Large intestine (tissue), 3 donors: ENCODE measurements around the gene CD7. TPM values are rescaled to one million over a fixed set of nuclear protein-coding genes. Genes with fewer than 3 reads are reported as not detected.

ENCODE experiments used
- DNase-seq, 2 donors: peaks; one replicate each; pipeline versions ENCODE4 v3.0.0 to v3.0.0-alpha.2; 2013
- H3K27ac ChIP-seq: one replicate; pipeline ENCODE4 v1.5.1; 2013; ENCODE audit warnings: low read length
- H3K27me3 ChIP-seq: 2 replicates; pipeline ENCODE4 v1.6.1; 2013; ENCODE audit warnings: low read length; ENCODE audit not compliant: control insufficient read depth, insufficient read depth
- H3K36me3 ChIP-seq: 2 replicates; pipeline ENCODE4 v1.6.1; 2013; ENCODE audit warnings: low read length; ENCODE audit not compliant: control insufficient read depth, insufficient read depth
- H3K4me1 ChIP-seq: one replicate; pipeline ENCODE4 v1.6.1; 2013; ENCODE audit warnings: low read length; ENCODE audit not compliant: control insufficient read depth, insufficient read depth
- H3K4me3 ChIP-seq: one replicate; pipeline ENCODE4 v1.5.1; 2013; ENCODE audit warnings: low read length
- H3K9me3 ChIP-seq: one replicate; pipeline ENCODE4 v1.6.1; 2013; ENCODE audit warnings: mild to moderate bottlenecking, low read depth, low read length, moderate library complexity; ENCODE audit not compliant: control insufficient read depth
- WGBS: methylation state at CpG from one replicate; pipeline ENCODE4 v1.1.5; 2013; ENCODE audit warnings: low lambda C conversion rate; ENCODE audit not compliant: insufficient coverage; 5-methylcytosine and 5-hydroxymethylcytosine counted together
- polyA plus RNA-seq: library from polyadenylated mRNA; unstranded; fragments of 120-200 nt; gene quantifications from one replicate; pipeline ENCODE4 v1.2.1, GENCODE V29; 2013

The CD7 gene
- polyA plus RNA-seq, 1 donor, result 8.6 TPM

DNA sequence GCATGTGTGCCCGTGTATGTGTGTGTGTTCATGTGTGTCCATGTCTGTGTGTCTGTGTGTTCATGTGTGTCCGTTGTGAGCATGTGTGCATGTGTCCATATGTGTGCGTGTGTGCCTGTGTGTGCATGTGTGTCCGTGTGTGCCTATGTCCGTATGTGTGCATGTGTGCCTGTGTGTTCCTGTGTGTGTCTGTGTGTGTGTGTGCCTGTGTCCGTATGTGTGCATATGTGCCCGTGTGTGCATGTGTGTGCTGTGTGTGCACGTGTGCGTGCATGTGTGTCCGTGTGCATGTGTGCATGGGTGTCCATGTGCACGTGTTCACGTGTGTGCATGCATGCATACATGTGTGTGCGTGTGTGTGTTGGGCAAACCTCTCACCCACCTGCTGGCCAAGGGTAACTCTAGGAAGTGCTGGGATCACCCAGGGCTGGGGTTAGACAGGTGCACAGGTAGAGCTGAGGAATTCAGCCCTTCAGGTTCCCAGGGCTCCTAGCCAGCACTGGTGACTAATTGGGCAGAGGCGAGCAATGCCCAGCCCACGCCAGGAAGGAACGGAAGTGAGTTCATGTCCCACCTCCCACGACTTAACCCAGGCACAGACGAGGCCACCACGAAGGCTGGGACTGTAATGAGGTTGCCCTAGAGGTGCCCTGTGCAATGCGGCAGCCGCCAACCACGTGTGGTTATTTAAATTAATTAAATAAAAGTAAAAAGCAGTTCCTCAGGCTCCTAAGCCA, 35.7 kb downstream of the CD7 start:
- H3K27ac ChIP-seq, result no peak overlapping the region
- no peaks in the 10 kb centered on the region for H3K36me3 ChIP-seq
- no peak for DNase-seq
- no peaks in the 10 kb centered on the region for H3K9me3 ChIP-seq
- H3K4me1 ChIP-seq, result peaks cover 14% of the 10 kb centered on the region
- WGBS, result no CpG with 5 or more reads among the region's 22 CpGs
- no peaks in the 10 kb centered on the region for H3K27me3 ChIP-seq
- H3K4me3 ChIP-seq, result no peak overlapping the region

DNA sequence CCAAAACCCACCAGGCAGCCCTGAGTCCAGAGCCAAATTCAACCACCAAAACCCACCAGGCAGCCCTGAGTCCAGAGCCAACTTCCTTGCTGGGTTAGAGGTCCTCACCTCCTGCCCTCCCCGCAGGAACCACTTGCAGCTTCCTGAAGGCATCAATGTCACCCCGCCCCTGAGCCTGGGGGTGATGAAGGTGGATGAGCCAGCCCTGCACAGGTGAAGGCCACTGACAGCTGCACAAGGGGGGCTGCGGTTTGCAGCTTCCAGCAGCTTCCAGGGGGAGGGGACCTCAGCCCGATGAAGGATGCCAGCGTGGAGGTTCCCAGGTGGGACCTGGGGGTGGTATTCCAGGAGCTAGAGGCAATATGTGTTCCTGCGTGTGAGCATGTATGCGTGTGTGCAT, 36.3 kb downstream of the CD7 start:
- DNase-seq, result no peak
- Histone ChIP-seq H3K27ac (no peak overlapping the region), H3K9me3 (no peaks in the 10 kb centered on the region), H3K4me3 (no peak overlapping the region), H3K36me3 (no peaks in the 10 kb centered on the region), H3K27me3 (no peaks in the 10 kb centered on the region), H3K4me1 (peaks cover 14% of the 10 kb centered on the region)
- no CpG with 5 or more reads among the region's 7 CpGs for WGBS

DNA sequence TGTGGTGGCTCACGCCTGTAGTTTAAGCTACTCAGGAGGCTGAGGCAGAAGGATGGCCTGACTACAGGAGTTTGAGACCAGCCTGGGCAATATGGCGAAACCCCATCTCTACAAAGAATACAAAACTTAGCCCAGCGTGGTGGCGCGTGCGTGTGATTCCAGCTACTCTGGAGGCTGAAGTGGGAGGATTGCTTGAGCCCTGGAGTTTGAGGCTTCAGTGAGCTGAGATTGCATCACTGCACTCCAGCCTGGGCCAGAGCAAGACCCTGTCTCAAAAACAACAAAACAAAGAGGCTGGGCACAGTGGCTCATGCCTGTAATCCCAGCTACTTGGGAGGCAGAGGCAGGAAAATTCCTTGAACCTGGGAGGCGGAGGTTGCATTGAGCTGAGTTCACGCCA, 36.9 kb downstream of the CD7 start:
- no peaks in the 10 kb centered on the region for H3K27me3 ChIP-seq
- H3K27ac ChIP-seq, result no peak overlapping the region
- no peak overlapping the region for H3K4me3 ChIP-seq
- no peak for DNase-seq
- H3K36me3 ChIP-seq, result no peaks in the 10 kb centered on the region
- no peaks in the 10 kb centered on the region for H3K9me3 ChIP-seq
- H3K4me1 ChIP-seq, result peaks cover 14% of the 10 kb centered on the region
- 100% methylated on average over 1 of the region's 8 CpGs for WGBS

DNA sequence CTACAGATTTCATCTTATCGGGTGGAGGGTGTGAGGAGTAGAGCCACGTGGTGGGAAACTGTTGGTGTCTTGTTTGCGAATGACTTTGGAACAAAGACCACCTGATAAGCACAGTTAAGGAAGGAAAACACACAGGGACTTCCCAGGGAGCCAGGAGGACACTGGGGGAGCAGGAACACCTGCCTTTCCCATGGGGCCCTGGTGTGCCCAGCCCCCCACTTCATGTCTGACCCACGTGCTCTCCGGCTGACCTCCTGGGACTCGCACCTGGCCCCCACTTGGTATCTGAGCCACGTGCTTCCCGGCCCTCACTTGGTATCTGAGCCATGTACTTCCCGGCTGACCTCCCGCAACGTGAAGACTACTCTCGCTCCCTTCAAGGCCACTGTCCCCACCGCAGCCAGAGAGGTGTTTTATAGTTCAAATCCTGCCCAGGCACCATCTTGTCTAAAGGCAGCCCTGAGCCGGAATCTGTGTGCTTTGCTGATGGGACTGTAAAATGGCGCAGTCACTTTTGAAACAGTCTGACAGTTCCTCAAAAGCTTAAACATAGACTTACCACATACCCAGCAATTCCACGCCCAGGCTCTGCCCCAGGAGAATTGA, 38.5 kb downstream of the CD7 start:
- Histone ChIP-seq H3K4me1 (peaks cover 23% of the 10 kb centered on the region), H3K27me3 (no peaks in the 10 kb centered on the region), H3K9me3 (no peaks in the 10 kb centered on the region), H3K4me3 (no peak overlapping the region), H3K36me3 (no peaks in the 10 kb centered on the region), H3K27ac (peak overlapping the region; percentile 69)
- peak; percentile 83 to 95 for DNase-seq
- WGBS, result no CpG with 5 or more reads among the region's 16 CpGs

DNA sequence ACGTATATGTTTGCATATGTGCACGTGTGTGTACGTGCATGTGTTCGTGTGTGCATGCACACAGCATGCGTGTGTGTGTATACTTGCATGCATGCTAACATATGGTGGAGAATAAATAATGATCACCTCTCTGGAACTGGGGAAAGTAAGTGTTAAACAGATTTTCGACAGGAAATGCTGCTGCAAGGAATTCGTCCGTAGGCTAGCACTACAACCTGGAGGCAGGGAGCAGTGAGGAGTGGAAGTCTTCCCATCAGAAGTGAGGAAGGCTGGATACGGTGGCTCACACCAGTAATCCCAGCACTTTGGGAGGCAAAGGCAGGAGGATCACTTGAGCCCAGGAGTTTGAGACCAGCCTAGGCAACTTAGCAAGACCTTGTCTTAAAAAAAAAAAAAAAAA, 39.1 kb downstream of the CD7 start:
- Histone ChIP-seq H3K27me3 (no peaks in the 10 kb centered on the region), H3K27ac (peak overlapping the region; percentile 69), H3K36me3 (no peaks in the 10 kb centered on the region), H3K4me3 (no peak overlapping the region), H3K9me3 (peaks cover 2% of the 10 kb centered on the region), H3K4me1 (peaks cover 22% of the 10 kb centered on the region)
- no CpG with 5 or more reads among the region's 9 CpGs for WGBS
- peak in 1 of 2 donors; percentile 29 for DNase-seq

DNA sequence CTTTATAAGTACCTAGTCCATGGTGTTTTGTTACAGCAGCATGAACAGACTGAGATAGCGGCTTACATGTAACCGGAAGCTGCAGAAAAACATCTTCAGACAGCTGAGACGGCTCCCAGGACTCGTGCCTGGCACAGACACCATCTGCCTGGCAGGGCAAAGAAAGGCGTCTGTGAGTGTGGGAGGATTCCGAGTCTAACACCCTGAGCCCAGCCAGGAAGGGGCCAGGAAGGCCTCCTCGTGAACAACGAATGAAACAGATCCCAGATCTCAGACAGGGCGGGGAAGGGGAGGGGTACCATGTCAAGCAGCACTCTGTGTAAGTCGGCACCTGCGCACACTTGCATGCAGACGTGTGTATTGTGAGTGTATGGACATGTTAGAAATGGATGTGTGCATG, 39.6 kb downstream of the CD7 start:
- peaks cover 22% of the 10 kb centered on the region for H3K4me1 ChIP-seq
- H3K27me3 ChIP-seq, result no peaks in the 10 kb centered on the region
- no peak for DNase-seq
- H3K9me3 ChIP-seq, result peaks cover 3% of the 10 kb centered on the region
- H3K36me3 ChIP-seq, result no peaks in the 10 kb centered on the region
- no CpG with 5 or more reads among the region's 12 CpGs for WGBS
- no peak overlapping the region for H3K4me3 ChIP-seq
- no peak overlapping the region for H3K27ac ChIP-seq

DNA sequence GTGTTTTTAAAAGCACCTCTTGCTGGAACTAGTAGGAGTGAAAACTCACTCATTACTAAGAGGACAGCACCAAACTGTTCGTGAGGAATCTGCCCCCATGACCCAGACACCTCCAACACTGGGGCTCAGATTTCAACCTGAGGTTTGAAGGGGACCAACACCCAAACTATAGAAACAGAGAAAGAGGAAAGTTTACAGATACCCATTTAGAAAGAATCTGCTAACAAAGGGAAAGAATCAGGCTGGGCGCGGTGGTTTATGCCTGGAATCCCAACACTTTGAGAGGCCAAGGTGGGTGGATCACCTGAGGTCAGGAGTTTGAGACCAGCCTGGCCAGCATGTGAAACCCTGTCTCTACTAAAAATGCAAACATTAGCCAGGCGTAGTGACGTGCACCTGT, 40.5 kb downstream of the CD7 start:
- Histone ChIP-seq H3K4me1 (peaks cover 25% of the 10 kb centered on the region), H3K27me3 (no peaks in the 10 kb centered on the region), H3K36me3 (peaks cover 2% of the 10 kb centered on the region), H3K9me3 (peaks cover 3% of the 10 kb centered on the region), H3K4me3 (no peak overlapping the region), H3K27ac (peak overlapping the region; percentile 12)
- DNase-seq, result no peak
- no CpG with 5 or more reads among the region's 5 CpGs for WGBS

DNA sequence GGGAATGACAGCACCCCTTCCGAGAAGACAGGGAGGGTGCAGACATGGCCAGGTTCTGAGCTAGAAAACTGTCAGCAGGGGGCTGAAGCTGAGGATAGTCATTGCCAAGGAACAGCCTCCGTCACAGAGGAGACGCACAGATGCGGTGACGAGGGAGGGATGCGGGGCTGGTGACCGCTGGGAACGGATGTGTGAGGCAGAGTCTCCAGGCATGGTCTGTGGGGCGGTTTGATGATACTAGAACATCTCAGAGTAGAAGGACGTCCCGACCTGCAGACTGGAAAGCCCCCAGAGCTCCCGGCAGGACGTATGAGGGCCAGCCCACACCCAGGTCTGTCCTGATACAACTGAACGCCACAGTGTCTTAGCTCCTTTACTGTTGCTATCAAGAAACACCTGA, 42.1 kb downstream of the CD7 start:
- no CpG with 5 or more reads among the region's 14 CpGs for WGBS
- H3K4me1 ChIP-seq, result peaks cover 39% of the 10 kb centered on the region

DNA sequence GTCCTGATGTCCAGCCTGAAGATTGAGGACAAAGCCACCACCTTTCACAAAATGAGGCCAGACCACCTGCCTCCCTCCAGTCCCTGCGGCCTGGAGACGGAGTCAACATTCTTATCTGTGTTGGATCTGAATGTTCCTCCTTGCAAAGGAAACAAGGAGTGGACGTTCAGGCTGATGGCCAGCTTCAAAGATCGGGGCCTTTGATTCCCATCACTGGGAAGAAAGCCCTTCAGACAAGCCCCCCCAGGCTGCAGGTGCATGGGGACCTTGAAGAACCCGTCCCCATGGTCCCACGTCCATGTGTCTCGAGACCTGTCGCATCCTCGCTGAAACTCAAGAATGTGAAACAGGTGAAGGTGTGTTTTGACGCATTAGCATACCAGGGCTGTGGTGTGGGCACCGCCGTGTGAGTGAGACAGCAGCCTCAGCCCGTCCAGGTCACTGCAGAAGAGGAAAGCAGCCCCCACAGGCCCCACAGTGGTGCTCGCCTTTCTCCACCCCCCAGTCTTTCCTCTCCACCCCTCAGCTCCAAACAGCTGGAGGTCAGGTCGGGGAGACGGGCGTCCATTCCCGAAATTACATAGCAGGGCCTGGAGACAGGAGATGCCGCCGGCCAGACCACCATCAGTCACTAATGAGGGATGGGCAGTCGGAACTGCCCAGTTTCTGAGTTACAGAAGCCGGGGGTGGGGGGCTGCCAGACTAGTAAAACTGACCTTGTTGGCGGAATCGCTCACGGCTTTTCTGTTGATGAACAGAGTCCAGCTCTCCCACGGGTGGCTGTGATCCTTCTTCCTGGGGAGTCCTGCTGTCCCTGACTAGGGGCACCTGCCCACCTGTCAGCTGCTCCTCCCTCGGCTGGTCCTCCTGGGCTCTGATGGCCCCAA, 43.0 kb downstream of the CD7 start:
- H3K36me3 ChIP-seq, result peaks cover 19% of the 10 kb centered on the region
- peak overlapping the region; percentile 49 for H3K27ac ChIP-seq
- no CpG with 5 or more reads among the region's 27 CpGs for WGBS
- peaks cover 3% of the 10 kb centered on the region for H3K9me3 ChIP-seq
- H3K4me3 ChIP-seq, result peak overlapping the region; percentile 66
- H3K27me3 ChIP-seq, result no peaks in the 10 kb centered on the region
- H3K4me1 ChIP-seq, result peaks cover 48% of the 10 kb centered on the region
- DNase-seq, result peak in 1 of 2 donors; percentile 29

More for the DNA sequence above, 42.1 kb downstream of the CD7 start:
- Histone ChIP-seq H3K27me3 (no peaks in the 10 kb centered on the region), H3K4me3 (no peak overlapping the region), H3K9me3 (peaks cover 3% of the 10 kb centered on the region), H3K27ac (no peak overlapping the region), H3K36me3 (peaks cover 16% of the 10 kb centered on the region)
- DNase-seq, result no peak

DNA sequence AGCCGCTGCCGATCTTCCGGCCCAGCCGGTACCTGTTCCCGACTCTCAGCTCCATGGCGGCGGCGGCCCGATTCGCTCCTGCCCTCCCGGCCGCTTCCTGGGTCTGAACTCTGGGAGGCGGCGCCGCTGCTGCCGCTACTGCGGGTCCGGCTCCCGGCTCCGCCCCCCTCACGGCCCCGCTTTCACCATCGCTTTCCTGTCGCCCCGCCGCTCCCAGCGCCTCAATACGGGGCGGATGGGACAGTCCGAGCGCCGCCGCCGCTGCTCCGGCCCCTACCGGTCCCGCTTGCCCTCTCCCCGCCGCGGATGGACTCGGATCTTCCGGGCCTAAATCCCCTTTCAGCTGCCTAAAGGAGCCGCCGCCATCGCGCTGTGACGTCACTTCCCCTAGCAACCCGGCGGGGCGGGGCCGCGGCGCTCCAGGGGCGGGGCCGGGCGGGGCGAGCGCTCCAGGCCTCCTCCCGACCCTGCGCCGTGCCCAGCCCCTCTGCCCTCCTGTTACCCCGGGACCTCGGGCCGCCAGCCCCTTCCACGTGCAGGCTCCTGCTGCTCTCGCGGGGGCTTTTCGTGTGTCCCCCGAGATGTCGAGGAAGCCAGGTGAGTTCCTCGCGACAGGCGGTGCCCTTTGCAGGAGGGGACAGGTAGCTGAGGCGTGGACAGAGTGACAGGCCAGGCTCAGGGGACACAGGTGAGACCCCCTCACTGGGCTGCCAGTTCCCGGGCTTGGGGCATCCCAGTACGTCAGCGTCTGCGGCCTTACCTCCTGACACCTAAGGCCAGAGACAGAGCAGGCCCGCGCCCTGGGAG, 43.9 kb downstream of the CD7 start, which contains the start of gene CSNK1D:
Gene CSNK1D (minus strand): TSS at position 374 of the 807 bp plus-strand sequence. CDS start 319 bp downstream, at position 55.
- Histone ChIP-seq H3K36me3 (peaks cover 24% of the 10 kb centered on the region), H3K4me1 (peaks cover 51% of the 10 kb centered on the region), H3K4me3 (peak within 1 kb of the TSS; percentile 66), H3K9me3 (peaks cover 3% of the 10 kb centered on the region), H3K27ac (peak within 1 kb of the TSS; percentile 94), H3K27me3 (no peaks in the 10 kb centered on the region)
- DNase-seq, result peak; percentile 81 to 97
- no CpG with 5 or more reads among the region's 80 CpGs for WGBS
